KOPT-K1 (cell line): ENCODE data around the gene ITGB2.

Source experiments
- H3K27ac ChIP-seq: fragments of 200-600 bp; sonication (generic); 2 replicates; pipeline ENCODE4 v1.5.1; 2016; ENCODE audit warnings: antibody characterized with exemption, mild to moderate bottlenecking, low read depth, low read length; ENCODE audit not compliant: poor library complexity, severe bottlenecking
- H3K36me3 ChIP-seq: fragments of 200-600 bp; sonication (generic); 2 replicates; pipeline ENCODE4 v1.5.1; 2017; ENCODE audit warnings: antibody characterized with exemption, mild to moderate bottlenecking, low read length, moderate library complexity; ENCODE audit not compliant: insufficient read depth
- H3K9me3 ChIP-seq: fragments of 200-600 bp; sonication (generic); 2 replicates; pipeline ENCODE4 v1.5.1; 2017; ENCODE audit warnings: antibody characterized with exemption, low read length, mild to moderate bottlenecking; ENCODE audit not compliant: insufficient read depth, poor library complexity, severe bottlenecking

ITGB2 gene

GRCh38 chr21:44949161-44949778 is 28.6 kb upstream of the ITGB2 start:
- Histone ChIP-seq H3K36me3 (peaks cover 88% of the 10 kb centered on the region; the same call in 1 of the 2 replicates), H3K27ac (no peak overlapping the region), H3K9me3 (no peaks in the 10 kb centered on the region)

GRCh38 chr21:44948426-44949120 is 27.9 kb upstream of the ITGB2 start:
- Histone ChIP-seq H3K27ac (no peak overlapping the region), H3K9me3 (no peaks in the 10 kb centered on the region), H3K36me3 (peaks cover 88% of the 10 kb centered on the region; the same call in 1 of the 2 replicates)

DNA sequence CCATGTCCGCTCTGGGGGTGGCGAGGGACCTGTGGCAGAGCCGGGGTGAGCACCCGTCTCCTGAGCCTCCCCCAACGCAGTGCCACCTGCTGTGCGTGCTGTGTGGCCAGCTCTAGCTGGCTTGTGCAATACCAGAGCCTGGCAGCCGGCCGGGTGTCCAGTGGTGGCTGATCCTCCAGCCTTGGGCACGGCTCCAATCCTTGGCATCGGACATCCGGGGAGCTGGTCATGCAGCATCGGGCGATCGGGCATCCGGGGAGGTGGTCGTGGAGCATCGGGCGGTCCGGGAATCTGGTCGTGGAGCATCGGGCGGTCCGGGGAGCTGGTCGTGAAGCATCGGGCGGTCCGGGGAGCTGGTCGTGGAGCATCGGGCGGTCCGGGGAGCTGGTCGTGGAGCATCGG is 27.2 kb upstream of the ITGB2 start:
- Histone ChIP-seq H3K9me3 (no peaks in the 10 kb centered on the region), H3K27ac (no peak overlapping the region), H3K36me3 (peaks cover 91% of the 10 kb centered on the region; the same call in 1 of the 2 replicates)

DNA sequence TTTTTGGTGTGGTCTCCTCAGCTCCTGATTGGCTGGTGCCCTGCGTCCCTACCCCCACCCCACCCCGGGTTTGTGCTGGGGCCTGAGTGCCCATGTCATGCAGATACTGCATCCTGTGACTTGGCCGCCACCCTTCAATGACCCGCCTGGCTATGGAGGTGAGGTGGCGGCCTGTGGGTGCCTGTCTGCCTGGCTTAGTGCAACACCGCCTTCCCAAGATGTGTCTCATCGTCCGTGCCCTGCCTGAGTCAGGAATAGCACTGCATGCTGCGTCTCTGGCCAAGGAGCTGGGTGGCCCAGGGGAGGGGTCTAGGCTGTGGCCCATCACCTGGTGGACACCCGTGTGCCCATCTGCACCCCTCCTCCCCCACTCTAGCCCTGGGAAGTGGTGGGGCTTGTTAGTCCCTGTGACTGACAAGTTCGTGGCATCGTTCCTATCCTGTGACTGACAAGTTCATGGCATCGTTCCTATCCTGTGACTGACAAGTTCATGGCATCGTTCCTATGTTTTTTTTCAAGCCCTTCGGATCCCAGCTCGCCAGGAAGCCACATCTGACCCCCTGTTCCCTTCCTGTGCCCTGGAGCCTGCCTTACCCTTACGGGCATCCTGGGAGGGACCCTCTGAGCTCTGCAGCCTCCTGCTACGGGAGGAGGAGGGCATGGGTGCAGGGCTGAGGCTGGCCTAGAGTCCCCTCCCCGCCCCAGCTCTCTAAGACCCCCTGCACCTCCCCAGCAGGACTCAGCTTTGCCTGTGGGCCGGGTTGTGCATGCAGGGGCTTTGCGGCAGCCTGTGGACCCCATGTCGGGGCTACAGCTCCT is 26.6 kb upstream of the ITGB2 start:
- H3K9me3 ChIP-seq = no peaks in the 10 kb centered on the region
- H3K36me3 ChIP-seq = peaks cover 91% of the 10 kb centered on the region; the same call in 1 of the 2 replicates
- H3K27ac ChIP-seq = no peak overlapping the region

GRCh38 chr21:44946254-44947041 is 25.7 kb upstream of the ITGB2 start:
- no peak overlapping the region for H3K27ac ChIP-seq
- H3K9me3 ChIP-seq = no peaks in the 10 kb centered on the region
- H3K36me3 ChIP-seq = peaks cover 92% of the 10 kb centered on the region; the same call in 1 of the 2 replicates

DNA sequence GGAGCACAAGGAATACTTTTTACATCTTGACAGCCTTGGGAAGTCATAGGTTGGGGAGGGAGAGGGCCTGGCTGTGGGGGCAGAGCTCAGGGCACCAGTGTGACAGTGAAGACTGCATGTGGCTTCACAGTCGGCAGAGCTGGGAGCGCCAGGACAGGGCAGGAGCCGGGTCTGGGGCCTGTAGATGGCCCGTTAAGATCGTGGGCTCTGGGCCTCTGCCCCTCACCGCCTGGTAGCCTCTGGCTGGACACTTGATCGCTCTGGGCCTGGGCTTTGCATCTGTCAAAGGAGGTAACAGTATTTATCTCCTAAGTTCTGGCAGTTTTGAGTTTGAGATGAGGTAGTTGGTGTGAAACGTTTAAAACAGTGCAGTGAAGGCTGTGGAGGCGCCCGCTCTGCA is 23.9 kb upstream of the ITGB2 start:
- Histone ChIP-seq H3K36me3 (peaks cover 82% of the 10 kb centered on the region; the same call in 1 of the 2 replicates), H3K9me3 (no peaks in the 10 kb centered on the region), H3K27ac (no peak overlapping the region)

DNA sequence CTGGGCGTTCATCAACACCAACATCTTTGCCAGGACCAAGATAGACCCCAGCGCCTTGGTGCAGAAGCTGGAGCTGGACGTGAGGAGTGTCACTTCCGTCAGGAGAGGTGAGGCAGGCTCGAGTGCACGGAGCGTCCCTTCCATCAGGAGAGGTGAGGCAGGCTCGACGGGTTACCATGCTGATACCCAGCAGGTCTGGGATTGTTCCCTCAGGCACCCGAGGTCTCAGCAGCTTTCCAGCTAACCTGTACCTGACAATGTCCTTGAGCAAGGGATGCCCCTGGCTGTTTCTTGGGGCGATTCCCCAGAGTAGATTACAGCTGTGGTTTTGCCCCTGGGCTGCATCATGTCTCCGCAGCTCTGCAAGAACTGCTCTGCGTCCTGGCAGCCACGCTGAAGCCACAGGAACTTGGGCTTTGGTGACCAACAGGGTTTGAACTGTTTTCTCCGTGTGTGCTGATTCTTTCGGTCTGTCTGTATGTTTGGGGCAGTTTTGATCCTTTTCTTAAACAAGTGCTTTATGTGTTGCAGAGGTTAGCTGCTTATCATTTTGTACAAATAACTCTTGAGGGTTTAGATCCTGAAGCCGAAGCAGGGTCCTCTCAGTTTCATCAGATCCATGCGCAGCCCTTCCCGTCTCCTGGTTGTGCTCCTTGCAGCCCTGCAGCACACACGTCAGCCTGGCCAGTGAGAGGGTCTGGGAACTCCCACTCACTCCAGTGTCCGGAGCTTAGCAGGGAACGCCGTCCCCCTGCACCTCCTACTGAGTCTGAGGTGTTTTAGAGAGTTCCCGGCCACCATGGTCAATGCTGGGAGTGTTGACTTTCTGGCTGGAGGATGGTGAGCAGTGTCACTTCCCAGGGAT is 23.2 kb upstream of the ITGB2 start:
- Histone ChIP-seq H3K9me3 (no peaks in the 10 kb centered on the region), H3K27ac (no peak overlapping the region), H3K36me3 (peaks cover 78% of the 10 kb centered on the region; the same call in 1 of the 2 replicates)

DNA sequence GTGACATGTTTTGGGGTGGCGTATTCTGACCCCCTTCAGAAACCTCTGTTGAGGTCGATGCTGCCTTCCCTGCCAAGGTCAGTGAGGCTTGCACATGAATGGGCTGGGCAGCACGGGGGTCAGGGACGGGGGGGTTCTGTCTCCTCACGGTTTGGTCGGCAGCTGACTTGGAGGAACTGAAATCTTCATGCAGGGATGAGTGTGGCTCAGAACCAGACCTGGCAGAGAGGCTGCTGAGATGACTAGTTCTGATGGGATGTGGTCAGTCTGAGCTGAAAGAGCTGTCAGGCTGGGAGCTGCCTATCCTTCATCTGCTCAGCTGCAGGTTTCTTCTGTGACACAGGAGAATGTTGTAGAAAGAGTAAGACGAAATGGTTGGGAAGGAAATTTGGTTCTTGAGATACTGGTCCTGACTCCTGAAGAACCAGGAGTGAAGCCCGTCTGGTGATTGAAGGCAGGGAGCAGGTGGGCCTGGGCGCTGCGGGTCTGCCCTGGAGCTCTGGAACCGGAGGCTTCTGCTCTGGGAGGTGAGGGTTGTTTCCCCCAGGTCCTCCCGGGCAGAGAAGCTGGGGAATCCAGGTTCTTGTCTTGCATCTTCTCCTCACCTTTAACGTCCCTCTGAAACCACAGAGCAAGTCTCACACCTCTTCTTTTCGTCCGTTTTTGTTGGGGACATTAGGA is 22.4 kb upstream of the ITGB2 start:
- H3K9me3 ChIP-seq = no peaks in the 10 kb centered on the region
- peaks cover 75% of the 10 kb centered on the region; the same call in 1 of the 2 replicates for H3K36me3 ChIP-seq
- no peak overlapping the region for H3K27ac ChIP-seq

DNA sequence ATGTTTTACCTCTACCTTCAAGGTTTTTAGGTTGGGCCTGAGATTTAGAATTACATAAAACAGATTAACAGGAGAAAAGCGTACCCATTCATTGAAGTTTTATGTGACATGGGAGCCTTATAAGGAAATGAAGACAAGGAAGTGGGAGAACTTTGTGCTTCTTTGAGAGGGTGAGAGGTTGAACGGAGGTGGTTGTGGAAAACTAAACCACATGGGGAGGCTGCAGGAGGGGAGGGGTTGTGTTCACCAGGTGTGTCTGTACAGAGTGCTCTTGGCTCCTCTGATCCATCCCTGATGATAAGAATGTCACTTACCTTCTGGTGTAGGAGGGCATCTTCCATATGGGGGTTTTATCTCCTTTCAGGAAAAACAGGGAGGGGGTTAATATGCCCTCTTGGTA is 21.9 kb upstream of the ITGB2 start:
- Histone ChIP-seq H3K9me3 (no peaks in the 10 kb centered on the region), H3K27ac (no peak overlapping the region), H3K36me3 (peaks cover 70% of the 10 kb centered on the region; the same call in 1 of the 2 replicates)

- peaks cover 60% of the 10 kb centered on the region; the same call in 1 of the 2 replicates for H3K36me3 ChIP-seq
- no peaks in the 10 kb centered on the region for H3K9me3 ChIP-seq
- peak overlapping the region; percentile 5 for H3K27ac ChIP-seq
Measured at GRCh38 chr21:44941567-44941966, 20.9 kb upstream of the ITGB2 start.

DNA sequence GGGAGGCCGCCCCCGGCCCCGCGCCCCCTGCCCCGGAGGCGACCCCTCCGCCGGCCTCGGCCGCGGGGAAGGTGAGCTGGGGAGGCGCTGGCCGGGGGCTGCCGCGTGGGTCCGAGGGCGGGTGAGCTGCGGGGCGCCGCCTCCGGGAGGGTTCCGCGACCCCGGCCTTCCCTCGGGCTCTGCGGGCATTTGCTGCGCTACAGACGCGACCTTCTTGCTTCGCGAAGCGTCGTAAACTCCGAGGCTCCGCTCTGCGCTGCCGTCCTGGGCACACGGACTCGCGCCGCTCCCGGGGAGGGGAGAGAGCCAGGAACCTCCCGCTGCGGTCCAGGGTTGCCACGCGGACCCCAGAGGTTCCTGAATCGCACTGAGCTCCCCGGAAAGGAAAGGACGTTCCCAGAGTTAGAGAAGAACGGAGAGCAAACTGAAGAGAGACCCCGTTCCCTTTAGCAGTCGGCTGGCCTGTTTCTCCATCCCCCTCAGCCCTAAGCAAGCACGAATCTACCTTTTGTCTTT is 19.5 kb upstream of the ITGB2 start:
- Histone ChIP-seq H3K27ac (peak overlapping the region; percentile 85), H3K36me3 (peaks cover 46% of the 10 kb centered on the region; the same call in 1 of the 2 replicates), H3K9me3 (no peaks in the 10 kb centered on the region)

DNA sequence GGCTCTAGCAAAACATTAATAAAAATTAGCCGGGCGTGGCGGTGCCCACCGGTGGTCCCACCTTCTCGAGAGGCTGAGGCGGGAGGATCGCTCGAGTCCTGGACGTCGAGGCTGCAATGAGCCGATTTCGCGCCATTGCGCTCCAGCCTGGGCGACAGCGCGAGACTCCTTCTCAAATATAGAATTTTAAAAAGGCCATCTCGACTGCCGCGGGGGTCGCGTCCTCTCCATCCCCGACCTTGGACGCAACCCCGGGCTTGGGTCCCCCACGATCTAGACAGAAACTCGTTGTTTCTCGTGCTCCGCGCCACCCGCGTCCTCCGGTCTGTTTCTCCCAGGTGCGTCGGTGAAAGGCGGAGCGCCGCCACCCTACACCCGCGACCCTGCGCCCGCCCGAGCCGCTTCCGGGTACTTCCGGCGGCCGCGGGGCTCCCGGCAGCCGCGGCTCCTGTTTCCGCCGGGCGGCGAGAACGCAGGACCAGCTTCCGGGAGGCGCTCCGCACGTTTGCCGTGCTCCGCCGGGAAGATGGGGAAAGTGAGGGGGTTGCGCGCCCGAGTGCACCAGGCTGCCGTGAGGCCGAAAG is 18.9 kb upstream of the ITGB2 start, which contains the start of gene SLX9:
TSS of gene SLX9 (plus strand) at position 498 of the 584 bp plus-strand sequence. CDS start at position 527, 29 bp downstream.
- peak within 1 kb of the TSS; percentile 85 for H3K27ac ChIP-seq
- peaks cover 41% of the 10 kb centered on the region; the same call in 1 of the 2 replicates for H3K36me3 ChIP-seq
- no peaks in the 10 kb centered on the region for H3K9me3 ChIP-seq
